ENCODE data around the gene LACTBL1.
"Not testable (repeated sequence)": the region's sequence is repeated elsewhere in the genome, so short reads cannot be mapped to it uniquely, and the experiment has no call there.

Gene LACTBL1

GRCh38 chr1:22959545-22960360 lies 12.9 kb downstream of the LACTBL1 start:
- H3K27ac Mint-ChIP-seq, result no peak overlapping the region
- no peaks in the 10 kb centered on the region for H3K27me3 Mint-ChIP-seq
- H3K4me3 Mint-ChIP-seq, result no peak overlapping the region
- H3K9me3 Mint-ChIP-seq, result no peaks in the 10 kb centered on the region
- H3K36me3 Mint-ChIP-seq, result no peaks in the 10 kb centered on the region
- no peaks in the 10 kb centered on the region for H3K4me1 Mint-ChIP-seq

- H3K4me3 Mint-ChIP-seq, result no peak overlapping the region
- H3K9me3 Mint-ChIP-seq, result no peaks in the 10 kb centered on the region
- H3K27me3 Mint-ChIP-seq, result peaks cover 5% of the 10 kb centered on the region
- H3K4me1 Mint-ChIP-seq, result no peaks in the 10 kb centered on the region
- no peaks in the 10 kb centered on the region for H3K36me3 Mint-ChIP-seq
- no peak overlapping the region for H3K27ac Mint-ChIP-seq
Observed at GRCh38 chr1:22958556-22958955, 14.1 kb downstream of the LACTBL1 start.

DNA sequence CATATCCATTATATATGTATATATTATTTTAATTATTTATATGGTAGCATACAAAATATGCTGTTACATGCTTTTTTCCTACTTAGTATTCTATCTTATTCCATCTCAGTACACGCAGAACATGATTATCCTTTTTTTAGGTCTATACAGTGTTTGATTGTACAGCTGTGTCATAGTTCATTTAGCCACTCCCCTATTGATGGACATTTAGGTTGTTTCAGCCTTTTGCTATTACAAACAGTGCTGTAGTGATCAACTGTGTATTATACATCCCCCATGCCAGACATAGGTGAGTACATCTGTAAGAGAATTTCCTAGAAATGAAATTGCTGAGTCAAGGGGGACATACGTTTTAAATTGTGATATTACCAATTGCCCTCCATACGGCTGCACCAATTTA lies 15.6 kb downstream of the LACTBL1 start:
- Mint-ChIP-seq H3K27ac (no peak overlapping the region), H3K9me3 (no peaks in the 10 kb centered on the region), H3K27me3 (peaks cover 6% of the 10 kb centered on the region), H3K4me1 (no peaks in the 10 kb centered on the region), H3K4me3 (no peak overlapping the region), H3K36me3 (no peaks in the 10 kb centered on the region)

GRCh38 chr1:22955146-22955545 lies 17.5 kb downstream of the LACTBL1 start:
- H3K27ac Mint-ChIP-seq, result no peak overlapping the region
- H3K4me3 Mint-ChIP-seq, result no peak overlapping the region
- no peaks in the 10 kb centered on the region for H3K9me3 Mint-ChIP-seq
- H3K4me1 Mint-ChIP-seq, result no peaks in the 10 kb centered on the region
- H3K27me3 Mint-ChIP-seq, result peaks cover 16% of the 10 kb centered on the region
- H3K36me3 Mint-ChIP-seq, result no peaks in the 10 kb centered on the region

GRCh38 chr1:22953740-22954141 lies 18.9 kb downstream of the LACTBL1 start:
- no peaks in the 10 kb centered on the region for H3K9me3 Mint-ChIP-seq

GRCh38 chr1:22953057-22953739 lies 19.5 kb downstream of the LACTBL1 start:
- Mint-ChIP-seq H3K27me3 (peaks cover 20% of the 10 kb centered on the region), H3K9me3 (no peaks in the 10 kb centered on the region), H3K27ac (no peak overlapping the region), H3K4me3 (no peak overlapping the region), H3K4me1 (no peaks in the 10 kb centered on the region), H3K36me3 (no peaks in the 10 kb centered on the region)

More at GRCh38 chr1:22953740-22954141, 18.9 kb downstream of the LACTBL1 start:
- H3K4me1 Mint-ChIP-seq, result no peaks in the 10 kb centered on the region
- peaks cover 20% of the 10 kb centered on the region for H3K27me3 Mint-ChIP-seq
- no peak overlapping the region for H3K4me3 Mint-ChIP-seq
- H3K36me3 Mint-ChIP-seq, result no peaks in the 10 kb centered on the region
- no peak overlapping the region for H3K27ac Mint-ChIP-seq

DNA sequence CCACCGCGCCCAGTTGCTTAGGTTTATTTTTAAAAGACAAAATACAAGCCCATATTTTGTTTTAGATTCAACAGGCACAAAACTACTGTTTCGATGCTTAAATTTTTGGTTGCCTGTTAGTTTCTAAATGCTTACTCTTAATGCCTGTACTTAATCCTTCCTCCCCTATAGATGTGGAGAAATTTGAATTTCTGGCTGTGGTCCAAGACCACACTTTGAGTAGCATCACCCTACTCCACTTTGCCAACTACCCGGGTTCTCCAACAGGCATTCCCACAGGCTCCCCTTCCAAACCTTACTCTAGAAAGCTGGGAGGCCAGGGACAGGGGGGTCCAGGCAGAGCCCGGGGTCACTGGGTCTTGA lies 20.0 kb downstream of the LACTBL1 start:
- no peak overlapping the region for H3K4me3 Mint-ChIP-seq
- no peaks in the 10 kb centered on the region for H3K9me3 Mint-ChIP-seq
- H3K27ac Mint-ChIP-seq, result no peak overlapping the region
- H3K4me1 Mint-ChIP-seq, result no peaks in the 10 kb centered on the region
- peaks cover 20% of the 10 kb centered on the region for H3K27me3 Mint-ChIP-seq
- H3K36me3 Mint-ChIP-seq, result no peaks in the 10 kb centered on the region

DNA sequence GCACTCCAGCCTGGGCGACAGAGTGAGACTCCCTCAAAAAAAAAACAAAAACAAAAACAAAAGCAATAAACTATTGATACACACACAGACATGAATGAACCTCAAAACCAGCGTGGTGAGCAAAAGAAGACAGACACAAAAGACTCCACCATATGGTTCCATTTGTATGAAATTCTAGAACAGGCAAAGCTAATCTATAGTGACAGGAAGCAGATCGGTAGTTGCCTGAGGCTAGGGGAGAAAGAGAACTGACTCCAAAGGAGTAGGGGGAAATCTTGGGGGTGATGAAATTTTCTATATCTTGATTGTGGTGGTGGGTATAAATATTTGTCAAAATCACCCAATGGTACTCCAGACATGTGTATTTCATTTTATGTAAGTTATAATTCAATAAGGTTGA lies 20.9 kb downstream of the LACTBL1 start:
- H3K4me3 Mint-ChIP-seq, result no peak overlapping the region
- H3K4me1 Mint-ChIP-seq, result no peaks in the 10 kb centered on the region
- H3K27ac Mint-ChIP-seq, result no peak overlapping the region
- H3K9me3 Mint-ChIP-seq, result no peaks in the 10 kb centered on the region
- H3K36me3 Mint-ChIP-seq, result no peaks in the 10 kb centered on the region
- H3K27me3 Mint-ChIP-seq, result peaks cover 20% of the 10 kb centered on the region

DNA sequence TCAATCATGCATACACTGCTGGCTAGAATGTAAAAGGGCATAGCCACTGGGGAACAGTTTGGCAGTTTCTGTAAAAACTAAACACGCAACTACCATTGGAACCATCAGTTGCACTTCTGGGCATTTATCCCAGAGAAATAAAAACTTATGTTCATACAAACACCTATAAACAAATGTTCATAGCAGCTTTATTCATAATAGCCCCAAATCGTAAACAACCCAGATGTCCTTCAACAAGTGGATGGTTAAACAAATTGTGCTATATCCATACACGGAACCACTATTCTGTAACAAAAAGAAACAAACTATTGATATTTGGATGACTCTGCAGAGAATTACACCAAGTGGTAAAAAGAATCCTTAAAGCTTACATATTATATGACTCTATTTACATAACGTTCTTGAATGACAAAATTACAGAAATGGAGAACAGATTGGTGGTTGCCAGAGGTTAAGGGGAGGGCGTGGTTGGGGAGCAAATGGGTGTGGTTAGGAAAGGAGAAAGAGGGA lies 22.8 kb downstream of the LACTBL1 start:
- Mint-ChIP-seq H3K4me1 (no peaks in the 10 kb centered on the region), H3K27ac (no peak overlapping the region), H3K27me3 (peaks cover 22% of the 10 kb centered on the region), H3K9me3 (no peaks in the 10 kb centered on the region), H3K4me3 (no peak overlapping the region), H3K36me3 (no peaks in the 10 kb centered on the region)

- H3K4me3 Mint-ChIP-seq, H3K4me1 Mint-ChIP-seq, H3K9me3 Mint-ChIP-seq, H3K27ac Mint-ChIP-seq, H3K36me3 Mint-ChIP-seq: not testable (repeated sequence)
- H3K27me3 Mint-ChIP-seq, result peaks cover 14% of the 10 kb centered on the region
Observed at GRCh38 chr1:22945171-22945570, 27.5 kb downstream of the LACTBL1 start.

- Mint-ChIP-seq H3K4me1 (no peaks in the 10 kb centered on the region), H3K36me3 (peaks cover 5% of the 10 kb centered on the region), H3K9me3 (peaks cover 8% of the 10 kb centered on the region), H3K27ac (no peak overlapping the region), H3K4me3 (no peak overlapping the region), H3K27me3 (peaks cover 13% of the 10 kb centered on the region)
Observed at GRCh38 chr1:22944346-22945055, 28.2 kb downstream of the LACTBL1 start.

DNA sequence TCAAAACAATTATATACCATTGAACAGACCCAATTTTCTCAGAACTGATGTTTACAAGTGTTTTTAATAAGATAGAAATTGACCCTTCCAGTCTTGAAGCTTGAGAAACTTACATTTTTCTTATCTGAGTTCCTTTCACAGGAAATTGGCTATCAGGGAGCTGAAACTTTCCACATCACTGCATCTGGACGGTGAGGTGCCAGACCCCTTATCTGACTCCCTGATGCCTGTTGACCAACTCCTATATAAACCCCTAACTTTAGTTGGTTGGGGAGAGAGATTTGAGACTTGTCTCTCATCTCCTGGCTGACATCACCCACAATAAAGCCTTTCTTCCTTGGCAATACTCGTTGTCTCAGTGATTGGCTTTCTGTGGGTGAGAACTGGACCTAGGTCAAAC lies 31.4 kb downstream of the LACTBL1 start:
- Mint-ChIP-seq H3K36me3 (peaks cover 5% of the 10 kb centered on the region), H3K27ac (no peak overlapping the region), H3K4me3 (no peak overlapping the region), H3K9me3 (peaks cover 8% of the 10 kb centered on the region), H3K27me3 (peaks cover 12% of the 10 kb centered on the region), H3K4me1 (no peaks in the 10 kb centered on the region)

GRCh38 chr1:22936681-22937080 lies 36.0 kb downstream of the LACTBL1 start:
- Mint-ChIP-seq H3K27ac (no peak overlapping the region), H3K9me3 (peaks cover 8% of the 10 kb centered on the region), H3K36me3 (peaks cover 5% of the 10 kb centered on the region), H3K4me1 (no peaks in the 10 kb centered on the region), H3K4me3 (no peak overlapping the region), H3K27me3 (peaks cover 14% of the 10 kb centered on the region)

DNA sequence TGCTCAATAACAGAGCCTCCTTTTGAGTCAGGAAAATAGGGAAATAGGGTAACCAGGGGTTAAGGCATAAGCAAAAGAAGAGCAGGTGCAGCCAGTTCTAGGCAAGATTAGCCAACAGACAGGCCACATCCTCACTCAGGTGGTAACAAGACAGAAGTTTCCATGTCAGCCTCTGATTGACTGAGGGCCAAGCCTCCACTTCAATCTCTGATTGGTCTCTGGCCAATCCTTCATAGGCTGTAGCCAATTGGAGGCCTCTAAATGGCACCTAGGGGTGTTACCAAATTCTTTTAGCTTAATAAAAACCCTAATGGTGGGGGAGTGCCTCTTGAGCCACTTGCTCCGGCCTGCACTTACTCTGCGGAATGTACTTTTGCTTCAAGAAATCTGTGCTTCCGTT lies 37.2 kb downstream of the LACTBL1 start:
- no peaks in the 10 kb centered on the region for H3K4me1 Mint-ChIP-seq
- H3K27ac Mint-ChIP-seq, result no peak overlapping the region
- peaks cover 3% of the 10 kb centered on the region for H3K9me3 Mint-ChIP-seq
- peaks cover 2% of the 10 kb centered on the region for H3K36me3 Mint-ChIP-seq
- peaks cover 11% of the 10 kb centered on the region for H3K27me3 Mint-ChIP-seq
- H3K4me3 Mint-ChIP-seq, result no peak overlapping the region

GRCh38 chr1:22932803-22933470 lies 39.7 kb downstream of the LACTBL1 start:
- no peaks in the 10 kb centered on the region for H3K9me3 Mint-ChIP-seq
- no peak overlapping the region for H3K4me3 Mint-ChIP-seq
- no peak overlapping the region for H3K27ac Mint-ChIP-seq
- H3K36me3 Mint-ChIP-seq, result no peaks in the 10 kb centered on the region
- peaks cover 6% of the 10 kb centered on the region for H3K27me3 Mint-ChIP-seq
- H3K4me1 Mint-ChIP-seq, result no peaks in the 10 kb centered on the region
